D341Med (cell line): ENCODE results near the gene ADRA1B.
"Not testable (repeated sequence)": the region's sequence is repeated elsewhere in the genome, so short reads cannot be mapped to it uniquely, and the experiment has no call there.

ENCODE experiments used
- DNase-seq: peaks from one replicate; pipeline ENCODE4 v3.0.0; 2012; ENCODE audit warnings: low spot score

Gene ADRA1B

GRCh38 chr5:159929176-159929575, 12.9 kb downstream of the ADRA1B start:
- DNase-seq, result no peak

GRCh38 chr5:159933531-159934485, 17.5 kb downstream of the ADRA1B start:
- no peak for DNase-seq

- no peak for DNase-seq
Measured at GRCh38 chr5:159935946-159936345, 19.7 kb downstream of the ADRA1B start.

- no peak for DNase-seq
Measured at GRCh38 chr5:159936686-159937329, 20.5 kb downstream of the ADRA1B start.

- no peak for DNase-seq
Measured at GRCh38 chr5:159937580-159937979, 21.3 kb downstream of the ADRA1B start.

- DNase-seq, result no peak
Measured at GRCh38 chr5:159943326-159943725, 27.0 kb downstream of the ADRA1B start.

GRCh38 chr5:159944056-159944600, 27.8 kb downstream of the ADRA1B start:
- no peak for DNase-seq

GRCh38 chr5:159945359-159945758, 29.1 kb downstream of the ADRA1B start:
- no peak for DNase-seq

- no peak for DNase-seq
Measured at GRCh38 chr5:159947708-159948358, 31.6 kb downstream of the ADRA1B start.

GRCh38 chr5:159951387-159951786, 35.1 kb downstream of the ADRA1B start:
- DNase-seq, result peak; percentile 45

- DNase-seq, result no peak
Measured at GRCh38 chr5:159951834-159952233, 35.6 kb downstream of the ADRA1B start.

GRCh38 chr5:159953609-159954008, 37.3 kb downstream of the ADRA1B start:
- DNase-seq, result no peak

- DNase-seq, result no peak
Measured at GRCh38 chr5:159955056-159955624, 38.9 kb downstream of the ADRA1B start.

- no peak for DNase-seq
Measured at GRCh38 chr5:159956074-159956473, 39.8 kb downstream of the ADRA1B start.

GRCh38 chr5:159961176-159962160, 45.2 kb downstream of the ADRA1B start:
- no peak for DNase-seq

GRCh38 chr5:159962214-159962613, 45.9 kb downstream of the ADRA1B start:
- DNase-seq, result no peak

- DNase-seq, result no peak
Measured at GRCh38 chr5:159963935-159964334, 47.7 kb downstream of the ADRA1B start.

- DNase-seq, result peak; percentile 79
Measured at GRCh38 chr5:159965031-159965837, 49.0 kb downstream of the ADRA1B start.

GRCh38 chr5:159965838-159966128, 49.5 kb downstream of the ADRA1B start:
- not testable (repeated sequence) for DNase-seq

GRCh38 chr5:159969966-159970365, 53.7 kb downstream of the ADRA1B start:
- DNase-seq, result no peak
